Astrocyte (in vitro differentiated cells and primary cell): ENCODE data around the gene CATSPERB. TPM values are rescaled to one million over a fixed set of nuclear protein-coding genes. Genes with fewer than 3 reads are reported as not detected.

Experiments
- DNase-seq: peaks from one replicate; pipeline ENCODE4 v3.0.0-alpha.2; 2010; ENCODE audit warnings: low read depth
- FAIRE-seq: peaks from 2 replicates; lab custom pipeline; 2011; peaks lifted over from hg19 to GRCh38; lab: Jason Lieb, UNC
- H2AFZ ChIP-seq: 2 replicates; pipeline ENCODE4 v1.6.0; 2012; ENCODE audit warnings: low read depth, low read length, inconsistent platforms
- H3K27ac ChIP-seq: 2 replicates; pipeline ENCODE4 v1.5.1; 2011; ENCODE audit warnings: low read depth, low read length, inconsistent platforms
- H3K27me3 ChIP-seq: 2 replicates; pipeline ENCODE4 v1.6.0; 2011; ENCODE audit warnings: low read length, inconsistent platforms; ENCODE audit not compliant: insufficient read depth
- H3K36me3 ChIP-seq: 2 replicates; pipeline ENCODE4 v1.5.1; 2011; ENCODE audit warnings: low read length, inconsistent platforms; ENCODE audit not compliant: insufficient read depth
- H3K4me1 ChIP-seq: 2 replicates; pipeline ENCODE4 v1.5.1; 2011; ENCODE audit warnings: low read length, inconsistent platforms; ENCODE audit not compliant: insufficient read depth
- H3K4me2 ChIP-seq: 2 replicates; pipeline ENCODE4 v1.6.0; 2012; ENCODE audit warnings: low read length, inconsistent platforms
- H3K4me3 ChIP-seq: 2 replicates; pipeline ENCODE4 v1.5.1; 2011; ENCODE audit warnings: low read depth, mild to moderate bottlenecking, low read length, inconsistent platforms; ENCODE audit not compliant: insufficient read depth
- H3K79me2 ChIP-seq: 2 replicates; pipeline ENCODE4 v1.6.0; 2012; ENCODE audit warnings: mild to moderate bottlenecking, low read length, inconsistent platforms; ENCODE audit not compliant: insufficient read depth
- H3K9ac ChIP-seq: 2 replicates; pipeline ENCODE4 v1.6.0; 2012; ENCODE audit warnings: mild to moderate bottlenecking, low read length, inconsistent platforms
- H3K9me3 ChIP-seq: 2 replicates; pipeline ENCODE4 v1.5.1; 2012; ENCODE audit warnings: low read depth, mild to moderate bottlenecking, low read length, inconsistent platforms; ENCODE audit not compliant: insufficient read depth
- H4K20me1 ChIP-seq: 2 replicates; pipeline ENCODE4 v1.6.0; 2012; ENCODE audit warnings: low read length, inconsistent platforms; ENCODE audit not compliant: insufficient read depth
- H3K27ac Mint-ChIP-seq: one replicate; pipeline ENCODE4 v1.8.0; 2021; ENCODE audit warnings: mild to moderate bottlenecking, mixed read lengths; ENCODE audit not compliant: unreplicated experiment
- H3K27me3 Mint-ChIP-seq: one replicate; pipeline ENCODE4 v1.8.0; 2021; ENCODE audit warnings: low read depth, mixed read lengths; ENCODE audit not compliant: unreplicated experiment
- H3K36me3 Mint-ChIP-seq: one replicate; pipeline ENCODE4 v1.8.0; 2021; ENCODE audit warnings: low read depth, mixed read lengths; ENCODE audit not compliant: unreplicated experiment
- H3K4me1 Mint-ChIP-seq: one replicate; pipeline ENCODE4 v1.8.0; 2021; ENCODE audit warnings: low read depth, mixed read lengths; ENCODE audit not compliant: unreplicated experiment
- H3K4me3 Mint-ChIP-seq: one replicate; pipeline ENCODE4 v1.8.0; 2021; ENCODE audit warnings: mild to moderate bottlenecking, moderate library complexity, mixed read lengths; ENCODE audit not compliant: unreplicated experiment
- H3K9me3 Mint-ChIP-seq: one replicate; pipeline ENCODE4 v1.8.0; 2021; ENCODE audit warnings: mild to moderate bottlenecking, mixed read lengths; ENCODE audit not compliant: unreplicated experiment
- CTCF ChIP-seq: IDR thresholded peaks from 2 replicates; pipeline ENCODE4 v1.5.1; 2011; ENCODE audit warnings: low read depth, mild to moderate bottlenecking, inconsistent platforms, low read length, moderate library complexity; ENCODE audit not compliant: insufficient read depth
- EZH2 ChIP-seq: IDR thresholded peaks from 2 replicates; pipeline ENCODE4 v1.6.1; 2012; ENCODE audit warnings: mild to moderate bottlenecking, low read length, inconsistent platforms; ENCODE audit not compliant: insufficient read depth
- total RNA-seq: library from RNA; stranded (reverse); gene quantifications from 2 replicates; pipeline ENCODE4 v1.2.1, GENCODE V29; 2021

Gene CATSPERB
- total RNA-seq, 1 donor from 2014 or later: 0.11 TPM

- Mint-ChIP-seq H3K4me1 (peaks cover 5% of the 10 kb centered on the region), H3K27me3 (no peaks in the 10 kb centered on the region), H3K36me3 (no peaks in the 10 kb centered on the region), H3K9me3 (no peaks in the 10 kb centered on the region), H3K4me3 (no peak overlapping the region), H3K27ac (no peak overlapping the region)
- Histone ChIP-seq H3K4me2 (no peak overlapping the region), H3K79me2 (no peaks in the 10 kb centered on the region), H3K4me3 (no peak overlapping the region), H3K27me3 (no peaks in the 10 kb centered on the region), H3K4me1 (no peaks in the 10 kb centered on the region), H3K9ac (no peak overlapping the region), H4K20me1 (no peaks in the 10 kb centered on the region), H3K27ac (no peak overlapping the region), H2AFZ (peak overlapping the region; percentile 11), H3K36me3 (no peaks in the 10 kb centered on the region), H3K9me3 (no peaks in the 10 kb centered on the region)
- FAIRE-seq (no peak), DNase-seq (no peak)
- no peak for TF ChIP-seq EZH2
- no peak for TF ChIP-seq CTCF
These were observed 1.1 kb upstream of the CATSPERB start for GRCh38 chr14:91732859-91733477.

DNA sequence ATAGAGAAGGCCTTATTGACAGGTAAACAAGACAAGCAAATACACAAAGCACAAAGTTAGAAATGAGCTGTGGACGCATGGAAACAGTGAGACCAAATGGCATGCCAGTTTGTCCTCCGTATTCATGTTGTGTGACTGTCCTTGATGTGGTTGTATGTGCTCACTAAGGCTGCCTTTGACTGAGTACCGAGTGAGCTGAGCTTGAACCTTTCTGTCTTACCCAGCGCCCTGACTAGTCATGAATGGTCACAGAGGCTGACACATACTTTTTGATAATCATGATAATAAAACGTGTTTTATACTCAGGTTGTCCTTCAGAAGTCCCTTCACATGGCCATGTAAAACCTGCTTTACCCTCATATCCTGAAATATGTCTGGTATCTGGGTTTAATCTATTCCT, 553 bp upstream of the CATSPERB start:
- H3K27ac Mint-ChIP-seq: no peak overlapping the region
- H3K27me3 ChIP-seq: no peaks in the 10 kb centered on the region

More for the DNA sequence above, 553 bp upstream of the CATSPERB start:
- H3K36me3 Mint-ChIP-seq: no peaks in the 10 kb centered on the region
- Histone ChIP-seq H3K27ac (no peak overlapping the region), H3K4me3 (no peak overlapping the region), H3K9me3 (no peaks in the 10 kb centered on the region), H3K79me2 (no peaks in the 10 kb centered on the region), H3K9ac (no peak overlapping the region), H2AFZ (no peak overlapping the region), H3K4me1 (no peaks in the 10 kb centered on the region), H3K4me2 (no peak overlapping the region), H4K20me1 (no peaks in the 10 kb centered on the region), H3K36me3 (no peaks in the 10 kb centered on the region)
- no peak for TF ChIP-seq EZH2
- TF ChIP-seq CTCF: no peak
- no peak for FAIRE-seq
- H3K4me3 Mint-ChIP-seq: no peak overlapping the region
- H3K4me1 Mint-ChIP-seq: peaks cover 5% of the 10 kb centered on the region
- DNase-seq: no peak
- no peaks in the 10 kb centered on the region for H3K27me3 Mint-ChIP-seq
- H3K9me3 Mint-ChIP-seq: no peaks in the 10 kb centered on the region
